ENCODE results near the gene OSMR. TPM values are rescaled to one million over a fixed set of nuclear protein-coding genes. Genes with fewer than 3 reads are reported as not detected.

The OSMR gene
- total RNA-seq, 1 experiment from 2014 or later: 46.0 TPM

- no TSS peak for BruUV-seq (replicated peaks)
- Histone ChIP-seq H3K4me3 (replicated peaks in 1 of 2; ENCODE audit: low read depth in 1 of 2, low read length in 2 of 2) (no peak overlapping the region), H3K9me2 (ENCODE audit: insufficient read depth) (no peaks in the 10 kb centered on the region), H3K79me2 (ENCODE audit: insufficient read depth, low read length) (no peaks in the 10 kb centered on the region), H2AFZ (ENCODE audit: low read depth, low read length, poor library complexity, severe bottlenecking) (no peak overlapping the region), H3K4me1 (ENCODE audit: control insufficient read depth in 1 of 2, insufficient read depth in 2 of 2, low read length in 2 of 2) (no peaks in the 10 kb centered on the region), H3K9ac (ENCODE audit: low read length) (no peak overlapping the region), H3K9me3 (ENCODE audit: control insufficient read depth in 1 of 2, insufficient read depth in 1 of 2, low read depth in 1 of 2, low read length in 2 of 2) (no peaks in the 10 kb centered on the region), H4K20me1 (ENCODE audit: insufficient read depth) (no peaks in the 10 kb centered on the region), H3K27me3 (ENCODE audit: insufficient read depth, low read length) (no peaks in the 10 kb centered on the region), H3K36me3 (ENCODE audit: control insufficient read depth in 1 of 2, insufficient read depth in 2 of 2, low read length in 2 of 2) (peaks cover 14 to 15% of the 10 kb centered on the region in 2 experiments; a peak in 2 of 4 replicates), H3K4me2 (ENCODE audit: low read length) (no peak overlapping the region), H3K27ac (ENCODE audit: low read depth, low read length) (no peak overlapping the region)
- intact Hi-C loops (cut with micrococcal nuclease): no loop called here
- TF ChIP-seq REST (IDR thresholded peaks at IDR 0.05; ENCODE audit: low read depth): no peak
- TF ChIP-seq EZH2 (IDR thresholded peaks at IDR 0.05): no peak
- no peak for TF ChIP-seq RAD21 (IDR thresholded peaks at IDR 0.05; ENCODE audit: low read depth)
- DNase-seq (ENCODE audit: low read depth, low spot score) (no peak), ATAC-seq (no peak)
- ChIA-PET POLR2A (no interaction called here), CTCF (interaction anchor here (1.2 kb wide), 1 partner anchor 14 kb away, joined by 3 read pairs; no protein-coding TSS in a partner anchor), RAD21 (ENCODE audit: low non-redundant PET in 1 of 2, low total read pairs in 2 of 2, uncharacterized antibody in 2 of 2, unreplicated experiment in 2 of 2) (no interaction called here)
Measured at GRCh38 chr5:38936269-38936668, 90.5 kb downstream of the OSMR start.

- CTCF ChIA-PET: no interaction called here
- BruUV-seq (replicated peaks): no TSS peak
- peaks cover 8 to 15% of the 10 kb centered on the region in 2 experiments; a peak in 2 of 4 replicates for H3K36me3 ChIP-seq (ENCODE audit: control insufficient read depth in 1 of 2, insufficient read depth in 2 of 2, low read length in 2 of 2)
- TF ChIP-seq ELF1 (IDR thresholded peaks at IDR 0.05; ENCODE audit: borderline replicate concordance, low read depth) (no peak), SP1 (IDR thresholded peaks at IDR 0.05; ENCODE audit: low read depth) (no peak), EGR1 (IDR thresholded peaks at IDR 0.05; ENCODE audit: low read depth) (no peak), CBX3 (IDR thresholded peaks at IDR 0.05; ENCODE audit: low read depth) (no peak), SRF (IDR thresholded peaks at IDR 0.05; ENCODE audit: low read depth) (no peak), JUND (IDR thresholded peaks at IDR 0.05) (no peak), POLR2A (IDR thresholded peaks at IDR 0.05; ENCODE audit: borderline replicate concordance, extremely low read depth, insufficient read depth, insufficient read length) (no peak), ZNF274 (IDR thresholded peaks at IDR 0.05; ENCODE audit: low read depth, low read length) (no peak), ZFX (IDR thresholded peaks at IDR 0.05) (no peak), FOSL1 (IDR thresholded peaks at IDR 0.05; ENCODE audit: low read depth) (no peak)
- TF ChIP-seq, protein P1, sequence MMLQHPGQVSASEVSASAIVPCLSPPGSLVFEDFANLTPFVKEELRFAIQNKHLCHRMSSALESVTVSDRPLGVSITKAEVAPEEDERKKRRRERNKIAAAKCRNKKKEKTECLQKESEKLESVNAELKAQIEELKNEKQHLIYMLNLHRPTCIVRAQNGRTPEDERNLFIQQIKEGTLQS (IDR thresholded peaks at IDR 0.05): no peak
- TF ChIP-seq, protein P2, sequence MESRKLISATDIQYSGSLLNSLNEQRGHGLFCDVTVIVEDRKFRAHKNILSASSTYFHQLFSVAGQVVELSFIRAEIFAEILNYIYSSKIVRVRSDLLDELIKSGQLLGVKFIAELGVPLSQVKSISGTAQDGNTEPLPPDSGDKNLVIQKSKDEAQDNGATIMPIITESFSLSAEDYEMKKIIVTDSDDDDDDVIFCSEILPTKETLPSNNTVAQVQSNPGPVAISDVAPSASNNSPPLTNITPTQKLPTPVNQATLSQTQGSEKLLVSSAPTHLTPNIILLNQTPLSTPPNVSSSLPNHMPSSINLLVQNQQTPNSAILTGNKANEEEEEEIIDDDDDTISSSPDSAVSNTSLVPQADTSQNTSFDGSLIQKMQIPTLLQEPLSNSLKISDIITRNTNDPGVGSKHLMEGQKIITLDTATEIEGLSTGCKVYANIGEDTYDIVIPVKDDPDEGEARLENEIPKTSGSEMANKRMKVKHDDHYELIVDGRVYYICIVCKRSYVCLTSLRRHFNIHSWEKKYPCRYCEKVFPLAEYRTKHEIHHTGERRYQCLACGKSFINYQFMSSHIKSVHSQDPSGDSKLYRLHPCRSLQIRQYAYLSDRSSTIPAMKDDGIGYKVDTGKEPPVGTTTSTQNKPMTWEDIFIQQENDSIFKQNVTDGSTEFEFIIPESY (IDR thresholded peaks at IDR 0.05; ENCODE audit: extremely low read depth, insufficient replicate concordance, low read length): no peak
- H3K4me3 ChIP-seq (replicated peaks in 1 of 2; ENCODE audit: low read depth in 1 of 2, low read length in 2 of 2): no peak overlapping the region
- no peaks in the 10 kb centered on the region for H3K27me3 ChIP-seq (ENCODE audit: insufficient read depth, low read length)
- RAD21 ChIA-PET (ENCODE audit: low non-redundant PET in 1 of 2, low total read pairs in 2 of 2, uncharacterized antibody in 2 of 2, unreplicated experiment in 2 of 2): no interaction called here
- H3K4me2 ChIP-seq (ENCODE audit: low read length): no peak overlapping the region
- POLR2A ChIA-PET: no interaction called here
- H3K9me3 ChIP-seq (ENCODE audit: control insufficient read depth in 1 of 2, insufficient read depth in 1 of 2, low read depth in 1 of 2, low read length in 2 of 2): no peaks in the 10 kb centered on the region
- DNase-seq (ENCODE audit: low read depth, low spot score) (no peak), ATAC-seq (no peak)
- no peak overlapping the region for H3K9ac ChIP-seq (ENCODE audit: low read length)
- no peaks in the 10 kb centered on the region for H3K4me1 ChIP-seq (ENCODE audit: control insufficient read depth in 1 of 2, insufficient read depth in 2 of 2, low read length in 2 of 2)
- H3K9me2 ChIP-seq (ENCODE audit: insufficient read depth): no peaks in the 10 kb centered on the region
- H3K27ac ChIP-seq (ENCODE audit: low read depth, low read length): no peak overlapping the region
- H3K79me2 ChIP-seq (ENCODE audit: insufficient read depth, low read length): no peaks in the 10 kb centered on the region
- H2AFZ ChIP-seq (ENCODE audit: low read depth, low read length, poor library complexity, severe bottlenecking): no peak overlapping the region
- intact Hi-C loops (cut with micrococcal nuclease): no loop called here
- no peaks in the 10 kb centered on the region for H4K20me1 ChIP-seq (ENCODE audit: insufficient read depth)
Measured at GRCh38 chr5:38938424-38938823, 92.6 kb downstream of the OSMR start.

Data from HCT116 (cell line).